A673 (cell line): ENCODE results near the gene CNTD1. TPM values are rescaled to one million over a fixed set of nuclear protein-coding genes. Genes with fewer than 3 reads are reported as not detected.

ENCODE experiments used
- BruUV-seq: library from RNA; stranded (reverse); fragments of 400-500 nt; replicated peaks from 2 replicates; lab custom pipeline; 2021; lab: Mats Ljungman, UMichigan
- CTCF ChIA-PET: fragments of 300-600 bp; sonication (Branson Sonifier 250); formaldehyde crosslinking; loops from one replicate; lab custom pipeline; 2022; ENCODE audit warnings: antibody characterized with exemption; lab: Charles Lee
- POLR2A ChIA-PET: fragments of 300-600 bp; sonication (Branson Sonifier 250); formaldehyde crosslinking; loops from one replicate; lab custom pipeline; 2022; ENCODE audit warnings: antibody characterized with exemption; ENCODE audit not compliant: low non-redundant PET; lab: Charles Lee
- DNase-seq: peaks from one replicate; pipeline ENCODE4 v3.0.0-alpha.2; 2015; ENCODE audit warnings: low spot score
- H3K27ac ChIP-seq: fragments of 200-600 bp; sonication (generic); 2 replicates; pipeline ENCODE4 v1.5.1; 2016; ENCODE audit warnings: mixed run types, low read depth, mild to moderate bottlenecking, mixed read lengths, antibody characterized with exemption, low read length; ENCODE audit not compliant: poor library complexity, severe bottlenecking
- H3K27me3 ChIP-seq: fragments of 200-600 bp; sonication (generic); replicated peaks from 2 replicates; pipeline ENCODE4 v1.6.1; 2017; ENCODE audit warnings: mixed run types, low read depth, mild to moderate bottlenecking, mixed read lengths, antibody characterized with exemption, low read length; ENCODE audit not compliant: insufficient read depth, poor library complexity
- H3K36me3 ChIP-seq: fragments of 200-600 bp; sonication (generic); 2 replicates; pipeline ENCODE4 v1.6.1; 2016; ENCODE audit warnings: mixed run types, mild to moderate bottlenecking, mixed read lengths, antibody characterized with exemption, low read length; ENCODE audit not compliant: insufficient read depth, poor library complexity, severe bottlenecking
- H3K4me1 ChIP-seq: fragments of 200-600 bp; sonication (generic); 2 replicates; pipeline ENCODE4 v1.6.1; 2017; ENCODE audit warnings: mixed run types, mild to moderate bottlenecking, mixed read lengths, antibody characterized with exemption, low read length; ENCODE audit not compliant: insufficient read depth, poor library complexity, severe bottlenecking
- H3K4me3 ChIP-seq: fragments of 200-600 bp; sonication (generic); 2 replicates; pipeline ENCODE4 v1.5.1; 2016; ENCODE audit warnings: low read depth, mixed run types, mild to moderate bottlenecking, mixed read lengths, low read length; ENCODE audit not compliant: poor library complexity, severe bottlenecking
- H3K9me3 ChIP-seq: fragments of 200-600 bp; sonication (generic); 2 replicates; pipeline ENCODE4 v1.6.1; 2016; ENCODE audit warnings: mixed run types, low read depth, mild to moderate bottlenecking, mixed read lengths, antibody characterized with exemption, low read length; ENCODE audit not compliant: poor library complexity, severe bottlenecking
- CTCF ChIP-seq: fragments of 300-800, 200-600 bp; sonication (generic); conservative IDR thresholded peaks from 2 replicates; pipeline ENCODE4 v1.5.1; 2017; ENCODE audit warnings: low read depth, mild to moderate bottlenecking, antibody characterized with exemption, low read length, moderate library complexity, mixed read lengths
- EZH2 ChIP-seq: fragments of 200-600 bp; sonication (generic); IDR thresholded peaks from 2 replicates; pipeline ENCODE4 v1.6.1; 2017; ENCODE audit warnings: borderline replicate concordance, low read depth, mild to moderate bottlenecking, mixed read lengths, antibody characterized with exemption, low read length; ENCODE audit not compliant: poor library complexity, severe bottlenecking
- intact Hi-C: fragments of 100-400 bp; cut with micrococcal nuclease; formaldehyde crosslinking; loops from one replicate; pipeline ENCODE4 v1.10.0; 2022; ENCODE audit not compliant: unreplicated experiment
- total RNA-seq: library from RNA; stranded (reverse); gene quantifications from 2 replicates; pipeline ENCODE4 v1.2.3, GENCODE V29; 2021

CNTD1 gene
- total RNA-seq, 1 experiment from 2014 or later, result not detected

DNA sequence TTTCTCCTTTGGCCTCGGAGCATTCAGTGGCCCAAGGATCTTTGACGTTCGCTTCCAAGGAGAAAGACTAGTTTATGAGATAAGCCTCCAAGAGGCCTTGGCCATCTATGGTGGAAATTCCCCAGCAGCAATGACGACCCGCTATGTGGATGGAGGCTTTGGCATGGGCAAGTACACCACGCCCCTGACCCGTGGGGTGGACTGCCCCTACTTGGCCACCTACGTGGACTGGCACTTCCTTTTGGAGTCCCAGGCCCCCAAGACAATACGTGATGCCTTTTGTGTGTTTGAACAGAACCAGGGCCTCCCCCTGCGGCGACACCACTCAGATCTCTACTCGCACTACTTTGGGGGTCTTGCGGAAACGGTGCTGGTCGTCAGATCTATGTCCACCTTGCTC, 53.7 kb downstream of the CNTD1 start:
- no peak for DNase-seq
- no peak overlapping the region for H3K27ac ChIP-seq
- ChIA-PET POLR2A (no interaction called here), CTCF (no interaction called here)
- intact Hi-C loops, result no loop called here
- H3K4me1 ChIP-seq, result no peaks in the 10 kb centered on the region
- no peaks in the 10 kb centered on the region for H3K36me3 ChIP-seq
- no peaks in the 10 kb centered on the region for H3K9me3 ChIP-seq
- no TSS peak for BruUV-seq
- TF ChIP-seq EZH2 (no peak), CTCF (no peak)
- no peaks in the 10 kb centered on the region for H3K27me3 ChIP-seq
- no peak overlapping the region for H3K4me3 ChIP-seq

DNA sequence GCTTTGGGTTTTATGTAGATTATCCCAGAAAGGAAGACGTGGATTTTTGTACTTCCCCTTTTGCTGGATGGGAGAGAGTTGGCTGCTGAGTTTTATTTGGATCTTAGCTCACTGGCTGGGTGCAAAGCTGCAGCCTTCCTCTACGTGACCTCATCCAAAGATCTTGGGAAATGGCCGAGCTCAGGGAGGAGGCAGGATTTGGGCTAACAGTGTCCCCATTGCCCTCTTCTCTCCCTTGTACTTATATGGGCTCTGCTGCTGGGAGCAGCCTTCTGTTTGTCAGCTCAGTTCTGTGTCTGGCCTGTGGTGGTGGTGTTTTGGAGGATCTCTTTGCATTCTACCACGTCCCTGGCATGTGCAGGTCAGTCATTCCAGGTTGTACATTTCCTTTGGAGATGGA, 54.3 kb downstream of the CNTD1 start:
- Histone ChIP-seq H3K27ac (no peak overlapping the region), H3K36me3 (no peaks in the 10 kb centered on the region), H3K27me3 (no peaks in the 10 kb centered on the region), H3K4me1 (no peaks in the 10 kb centered on the region), H3K9me3 (no peaks in the 10 kb centered on the region), H3K4me3 (no peak overlapping the region)
- ChIA-PET CTCF (no interaction called here), POLR2A (no interaction called here)
- no peak for DNase-seq
- TF ChIP-seq EZH2 (no peak), CTCF (no peak)
- intact Hi-C loops, result no loop called here
- BruUV-seq, result no TSS peak

- ChIA-PET CTCF (no interaction called here), POLR2A (no interaction called here)
- Histone ChIP-seq H3K27me3 (no peaks in the 10 kb centered on the region), H3K36me3 (no peaks in the 10 kb centered on the region), H3K4me1 (no peaks in the 10 kb centered on the region), H3K9me3 (no peaks in the 10 kb centered on the region), H3K27ac (no peak overlapping the region), H3K4me3 (no peak overlapping the region)
- intact Hi-C loops, result no loop called here
- DNase-seq, result no peak
- TF ChIP-seq EZH2 (no peak), CTCF (no peak)
- BruUV-seq, result no TSS peak
Measured at GRCh38 chr17:42853597-42853967, 54.9 kb downstream of the CNTD1 start.
